ACHN (cell line): ENCODE data around the gene TRMT44.

Experiments used
- DNase-seq: peaks from one replicate; pipeline ENCODE4 v3.0.0-alpha.2; 2015
- in situ Hi-C: cut with HindIII; loops from 2 replicates; pipeline ENCODE4 v1.10.0; 2017; ENCODE audit warnings: low sequenced_read_pairs, low pct_ligation_motif_present, low pct_unique_long_range_greater_than_20kb

The TRMT44 gene

GRCh38 chr4:8459867-8460445 lies 19.4 kb downstream of the TRMT44 start:
- in situ Hi-C loops, result no loop called here

GRCh38 chr4:8461086-8461485 lies 20.5 kb downstream of the TRMT44 start:
- no peak for DNase-seq
- in situ Hi-C loops, result no loop called here

More at GRCh38 chr4:8459867-8460445, 19.4 kb downstream of the TRMT44 start:
- DNase-seq, result no peak

GRCh38 chr4:8461616-8462015 lies 21.0 kb downstream of the TRMT44 start:
- DNase-seq, result no peak
- in situ Hi-C loops, result no loop called here

DNA sequence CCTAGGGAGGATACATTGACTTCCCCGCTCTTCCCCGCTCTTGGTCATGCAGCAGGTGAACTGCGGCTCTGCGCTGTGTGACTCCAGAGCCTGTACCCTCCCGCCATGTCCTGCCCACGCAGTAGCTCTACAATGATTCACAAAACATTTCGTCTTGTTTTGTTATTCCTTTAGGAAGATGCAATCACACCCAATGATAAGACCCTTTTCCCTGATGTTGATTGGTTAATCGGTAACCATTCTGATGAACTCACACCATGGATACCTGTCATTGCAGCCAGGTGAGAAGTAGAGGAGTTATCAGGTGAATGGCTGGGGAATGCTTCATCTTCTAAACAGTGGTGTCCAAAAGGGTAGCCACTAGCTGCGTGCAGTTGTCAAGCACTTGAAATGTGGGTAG lies 23.2 kb downstream of the TRMT44 start:
- in situ Hi-C loops, result no loop called here
- no peak for DNase-seq

DNA sequence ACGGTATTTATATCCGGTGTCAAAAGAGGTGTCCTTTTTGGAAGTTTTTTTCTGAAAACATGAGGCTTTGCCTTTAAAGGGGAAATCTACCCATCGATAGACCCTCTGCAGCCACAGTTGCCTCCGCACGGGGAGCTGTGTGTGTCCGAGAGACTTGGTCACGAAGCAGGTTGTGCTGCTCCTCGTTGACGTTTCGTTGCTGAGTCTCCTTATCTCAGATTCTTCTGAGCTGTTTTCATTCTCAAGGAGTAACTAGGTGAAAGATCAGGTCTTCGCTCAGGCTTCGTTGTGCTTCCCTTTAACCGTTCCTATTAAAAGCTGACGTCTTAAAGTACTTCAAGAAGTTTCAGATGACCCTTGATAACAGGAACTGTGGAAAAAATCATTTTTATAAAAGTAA lies 23.8 kb downstream of the TRMT44 start:
- no peak for DNase-seq
- in situ Hi-C loops, result no loop called here

DNA sequence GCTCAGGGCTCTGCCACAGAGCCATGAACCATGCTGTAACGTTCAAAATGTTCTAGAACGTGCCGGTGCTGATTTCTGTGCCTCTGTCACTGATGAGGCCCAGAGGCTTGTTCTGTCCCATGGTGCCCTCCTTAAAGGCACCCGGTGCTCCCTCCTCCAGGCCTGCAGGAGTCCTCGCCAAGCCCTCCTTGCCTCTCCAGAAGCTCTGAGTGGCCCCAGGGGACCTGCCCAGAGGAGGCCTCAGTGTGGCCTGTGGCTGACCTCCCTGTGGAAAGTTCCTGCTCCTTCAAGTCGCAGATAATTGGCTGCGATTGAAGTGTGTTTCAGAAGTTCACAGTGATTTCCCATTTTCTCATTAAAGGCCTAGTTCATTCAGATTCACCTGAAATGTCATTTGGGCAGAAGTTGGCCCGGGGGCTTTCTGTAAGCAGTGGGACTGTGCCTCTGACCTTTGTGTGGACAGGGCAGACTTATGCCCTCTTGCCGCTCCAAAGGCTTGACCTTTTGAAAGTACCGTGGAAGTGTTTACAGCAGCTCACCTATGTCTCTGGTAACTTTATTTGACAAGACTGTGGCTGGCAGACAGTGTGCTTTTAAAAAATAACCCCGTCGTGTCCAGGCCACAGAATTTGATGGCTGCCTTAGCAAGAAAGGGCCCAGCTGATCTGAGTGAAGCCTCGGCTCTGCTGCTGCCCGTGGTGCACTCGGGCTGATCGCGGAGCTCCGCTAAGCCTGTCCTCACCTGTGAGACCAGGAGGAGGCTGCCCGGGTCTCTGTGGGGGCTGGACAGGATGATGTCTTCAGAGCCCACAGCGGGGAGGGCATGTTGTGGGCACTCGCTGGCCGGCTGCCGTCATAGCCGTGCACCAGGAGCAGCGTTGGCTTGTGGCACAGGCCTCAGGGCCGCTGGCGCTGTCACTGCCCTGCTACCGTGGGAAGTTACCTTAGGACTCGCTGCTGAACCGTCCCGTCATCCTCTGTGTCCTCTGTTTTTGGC lies 25.3 kb downstream of the TRMT44 start:
- in situ Hi-C loops, result no loop called here
- DNase-seq, result no peak

DNA sequence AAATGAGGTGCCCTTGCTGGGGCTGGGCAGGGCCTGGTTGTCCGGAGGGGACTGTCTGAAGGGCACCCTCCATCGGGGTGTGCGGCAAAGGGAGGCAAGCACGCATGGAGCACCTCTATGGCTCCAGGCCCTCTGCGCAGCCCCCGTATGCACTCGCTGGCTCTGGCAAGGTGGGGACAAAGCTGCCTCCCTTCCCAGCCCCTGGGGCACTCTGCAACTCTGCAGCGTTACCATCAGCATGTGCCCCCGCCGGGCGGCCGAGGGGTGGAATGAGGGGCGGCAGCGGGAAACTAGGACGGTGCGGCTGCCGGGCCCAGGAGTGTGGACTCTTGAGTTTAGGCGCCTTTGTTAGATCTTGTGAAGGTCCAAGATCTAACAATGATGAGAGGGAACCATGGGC lies 26.4 kb downstream of the TRMT44 start:
- no peak for DNase-seq
- in situ Hi-C loops, result no loop called here

- DNase-seq, result peak; percentile 43
- in situ Hi-C loops, result no loop called here
Observed at GRCh38 chr4:8468746-8469535, 28.4 kb downstream of the TRMT44 start.

DNA sequence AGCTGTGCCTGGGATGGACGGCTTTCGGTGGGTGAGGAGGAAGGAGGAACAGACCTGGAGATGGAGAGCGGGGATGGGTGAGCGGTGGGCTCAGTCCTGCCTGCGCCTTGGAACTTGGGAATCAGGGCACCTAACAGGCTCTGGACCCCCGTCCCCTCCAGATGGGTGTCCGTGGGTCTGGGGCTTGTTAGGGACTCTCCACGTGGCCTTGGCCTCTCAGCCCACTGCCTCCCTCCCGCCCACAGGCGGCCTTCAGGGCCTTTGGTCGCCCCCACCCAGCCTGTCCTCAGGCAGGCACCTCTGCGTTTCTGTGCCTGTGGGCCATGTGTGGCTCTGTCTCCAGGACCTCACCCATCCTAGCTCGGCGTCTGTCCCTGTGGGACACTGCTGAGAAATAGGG lies 29.0 kb downstream of the TRMT44 start:
- DNase-seq, result no peak
- in situ Hi-C loops, result no loop called here

- in situ Hi-C loops, result no loop called here
- no peak for DNase-seq
Observed at GRCh38 chr4:8470451-8471024, 30.0 kb downstream of the TRMT44 start.

GRCh38 chr4:8471211-8471875 lies 30.8 kb downstream of the TRMT44 start:
- DNase-seq, result no peak
- in situ Hi-C loops, result no loop called here

- in situ Hi-C loops, result no loop called here
- DNase-seq, result no peak
Observed at GRCh38 chr4:8472158-8472688, 31.6 kb downstream of the TRMT44 start.

DNA sequence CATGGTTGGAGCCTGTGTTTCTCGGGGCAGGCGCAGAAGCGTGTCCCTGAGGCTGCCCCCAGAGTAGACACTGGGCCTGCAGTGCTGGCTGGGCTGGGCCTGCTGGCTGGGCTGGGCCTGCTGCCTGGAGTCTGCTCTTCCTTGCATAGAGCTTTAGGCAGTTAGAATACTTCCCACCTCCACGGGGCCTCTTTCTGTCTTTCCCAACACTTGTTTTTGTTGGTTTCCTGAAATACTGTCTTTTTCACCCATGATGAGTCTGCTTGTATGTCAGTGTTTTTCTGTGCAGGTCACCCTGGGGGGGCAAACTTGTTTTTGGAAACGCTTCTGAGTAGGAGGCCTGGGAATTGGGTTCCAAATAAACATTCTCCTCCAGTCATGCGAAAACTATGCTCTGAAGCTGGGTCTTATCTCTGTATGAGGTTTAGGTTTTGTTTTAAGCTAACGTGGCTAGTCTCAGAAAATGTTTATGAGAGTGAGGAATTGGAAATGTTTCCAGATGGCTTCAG lies 32.2 kb downstream of the TRMT44 start:
- DNase-seq, result peak; percentile 46
- in situ Hi-C loops, result no loop called here

DNA sequence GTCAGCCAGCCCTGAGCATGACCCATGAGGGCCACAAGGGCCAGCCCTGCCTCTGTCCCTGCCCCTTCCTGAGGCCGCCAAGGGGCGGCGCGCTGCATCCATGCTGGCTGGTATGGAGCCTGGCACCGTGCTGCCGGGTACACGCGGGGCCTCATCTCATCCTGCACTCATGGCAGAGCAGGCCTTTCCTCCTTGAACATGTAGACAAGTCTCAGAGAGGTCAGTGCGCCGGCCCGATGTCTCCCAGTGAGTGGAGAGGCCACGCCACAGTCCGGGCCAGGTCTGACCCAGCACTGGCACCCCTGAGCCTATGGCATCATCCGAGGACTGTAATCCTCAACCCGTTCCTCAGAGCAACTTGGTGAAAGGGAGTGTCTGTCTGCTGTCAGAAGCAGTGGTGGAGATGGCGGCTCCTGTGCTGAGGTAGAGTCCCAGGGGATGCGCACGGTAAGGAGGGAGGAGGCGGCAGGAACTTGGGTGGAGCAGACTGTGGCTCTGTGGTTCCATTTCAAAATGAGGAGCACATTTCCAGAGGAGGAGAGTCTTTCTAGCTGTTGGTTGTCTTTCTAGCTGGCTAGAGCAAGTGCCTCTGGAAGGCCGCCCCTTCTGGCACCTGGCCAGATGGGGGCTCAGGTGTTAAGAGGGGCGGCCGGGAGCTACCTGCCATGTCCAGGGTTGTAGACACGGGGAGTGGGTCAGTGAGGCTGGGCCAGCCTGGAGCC lies 32.8 kb downstream of the TRMT44 start:
- DNase-seq, result no peak
- in situ Hi-C loops, result no loop called here

- DNase-seq, result no peak
- in situ Hi-C loops, result no loop called here
Observed at GRCh38 chr4:8473920-8474590, 33.5 kb downstream of the TRMT44 start.

DNA sequence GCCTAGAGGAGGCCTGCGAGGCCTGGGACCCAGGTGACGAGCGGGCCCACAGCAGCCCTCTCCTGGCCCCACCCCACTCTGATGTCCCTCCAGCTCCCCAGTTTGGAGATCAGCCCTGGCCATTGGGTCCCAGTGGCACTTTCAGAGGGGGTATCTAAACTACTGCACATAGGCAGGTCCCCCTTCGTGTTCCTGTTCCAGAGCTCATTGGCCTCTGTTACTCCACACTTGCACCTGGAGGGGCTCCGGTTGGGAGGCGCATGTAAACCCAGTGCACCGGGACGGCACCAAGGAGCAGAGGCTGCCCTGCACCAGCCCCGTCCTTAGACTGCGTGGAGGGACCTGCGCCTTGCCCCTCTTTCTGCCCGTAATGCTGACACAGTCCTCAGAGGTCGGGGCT lies 34.3 kb downstream of the TRMT44 start:
- in situ Hi-C loops, result no loop called here
- no peak for DNase-seq
